Ovary (tissue), 3 donors: Measurements from ENCODE around the gene PTGR2.

Experiments used
- POLR2A ChIP-seq: fragments of 450-650 bp; IDR thresholded peaks from one replicate; pipeline ENCODE4 v1.6.1; 2017; ENCODE audit warnings: antibody characterized with exemption, mild to moderate bottlenecking, moderate library complexity
- TF ChIP-seq, protein P1 (sequence below), 3 donors: fragments of 450-650 bp in 2 of 3; fragments of 200-600 bp in 1 of 3; IDR thresholded peaks; one replicate each; pipeline versions ENCODE4 v1.5.1 to v1.8.0; 2016 to 2022; ENCODE audit warnings: antibody characterized with exemption in 3 of 3, mild to moderate bottlenecking in 1 of 3
- donor health status: DM: no; HTN: no; CAD: no.

DNA sequence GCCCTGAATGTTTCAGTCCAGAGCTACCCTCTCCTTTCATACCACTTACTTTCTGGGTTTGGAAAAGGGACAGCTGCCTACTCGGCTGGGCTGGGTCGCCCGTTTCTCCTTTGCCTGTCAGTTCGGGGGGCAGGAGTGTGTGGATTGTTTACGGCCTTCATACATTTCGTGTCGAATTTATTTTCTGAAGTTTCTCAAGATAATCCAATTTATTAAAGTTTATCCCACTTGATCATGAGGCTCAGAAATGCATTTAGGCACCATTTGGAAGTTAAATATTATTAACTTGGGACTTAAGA is 35.6 kb downstream of the PTGR2 start:
- TF ChIP-seq, protein P1, sequence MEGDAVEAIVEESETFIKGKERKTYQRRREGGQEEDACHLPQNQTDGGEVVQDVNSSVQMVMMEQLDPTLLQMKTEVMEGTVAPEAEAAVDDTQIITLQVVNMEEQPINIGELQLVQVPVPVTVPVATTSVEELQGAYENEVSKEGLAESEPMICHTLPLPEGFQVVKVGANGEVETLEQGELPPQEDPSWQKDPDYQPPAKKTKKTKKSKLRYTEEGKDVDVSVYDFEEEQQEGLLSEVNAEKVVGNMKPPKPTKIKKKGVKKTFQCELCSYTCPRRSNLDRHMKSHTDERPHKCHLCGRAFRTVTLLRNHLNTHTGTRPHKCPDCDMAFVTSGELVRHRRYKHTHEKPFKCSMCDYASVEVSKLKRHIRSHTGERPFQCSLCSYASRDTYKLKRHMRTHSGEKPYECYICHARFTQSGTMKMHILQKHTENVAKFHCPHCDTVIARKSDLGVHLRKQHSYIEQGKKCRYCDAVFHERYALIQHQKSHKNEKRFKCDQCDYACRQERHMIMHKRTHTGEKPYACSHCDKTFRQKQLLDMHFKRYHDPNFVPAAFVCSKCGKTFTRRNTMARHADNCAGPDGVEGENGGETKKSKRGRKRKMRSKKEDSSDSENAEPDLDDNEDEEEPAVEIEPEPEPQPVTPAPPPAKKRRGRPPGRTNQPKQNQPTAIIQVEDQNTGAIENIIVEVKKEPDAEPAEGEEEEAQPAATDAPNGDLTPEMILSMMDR (IDR thresholded peaks at IDR 0.05), result no peak
- no peak for TF ChIP-seq POLR2A
